Measurements from ENCODE around the gene POLR3B.
"Not testable (repeated sequence)": the region's sequence is repeated elsewhere in the genome, so short reads cannot be mapped to it uniquely, and the experiment has no call there.

The POLR3B gene

DNA sequence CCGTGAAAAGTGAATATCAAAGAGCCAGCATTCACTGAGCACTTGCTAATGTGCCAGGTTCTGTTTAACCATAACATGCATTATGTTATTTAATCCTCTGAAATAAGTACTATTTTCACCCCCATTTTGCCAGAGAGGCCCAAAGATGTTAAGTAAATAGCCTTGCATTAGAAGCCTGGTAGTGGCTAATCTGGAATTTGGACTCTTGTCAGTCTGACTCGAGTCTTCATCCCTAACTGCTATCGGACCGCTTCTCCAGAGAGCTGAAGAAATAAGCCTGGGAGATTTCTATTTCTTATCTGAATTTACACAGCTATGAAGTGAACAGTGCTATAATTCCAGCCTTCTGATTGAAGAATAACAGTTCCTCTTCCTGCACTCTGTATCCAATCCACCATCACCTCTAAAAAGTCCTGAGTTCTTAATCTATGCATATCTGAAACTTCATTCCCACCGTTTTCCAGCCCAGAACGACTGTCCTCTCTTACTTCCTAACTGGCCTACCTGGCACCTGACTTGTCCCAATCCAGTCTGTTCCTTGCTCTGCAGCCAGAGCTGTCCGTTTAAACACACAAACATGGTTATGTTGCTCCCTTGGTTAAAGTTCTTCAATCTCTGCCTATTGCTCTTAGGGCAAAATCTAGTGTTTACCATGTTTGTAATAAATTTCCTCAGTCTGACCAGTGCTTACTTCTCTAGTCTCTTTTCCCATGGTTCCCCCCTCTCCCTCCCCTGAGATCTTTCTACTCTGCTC lies 2.3 kb downstream of the POLR3B start:
- Histone ChIP-seq H3K36me3 (ENCODE audit: insufficient read depth, low read length) (no peaks in the 10 kb centered on the region), H3K9ac (ENCODE audit: low read depth, low read length) (no peak overlapping the region), H3K9me3 (ENCODE audit: control insufficient read depth, insufficient read depth, low read length) (no peaks in the 10 kb centered on the region), H3K4me1 (ENCODE audit: insufficient read depth, low read length) (no peaks in the 10 kb centered on the region)

DNA sequence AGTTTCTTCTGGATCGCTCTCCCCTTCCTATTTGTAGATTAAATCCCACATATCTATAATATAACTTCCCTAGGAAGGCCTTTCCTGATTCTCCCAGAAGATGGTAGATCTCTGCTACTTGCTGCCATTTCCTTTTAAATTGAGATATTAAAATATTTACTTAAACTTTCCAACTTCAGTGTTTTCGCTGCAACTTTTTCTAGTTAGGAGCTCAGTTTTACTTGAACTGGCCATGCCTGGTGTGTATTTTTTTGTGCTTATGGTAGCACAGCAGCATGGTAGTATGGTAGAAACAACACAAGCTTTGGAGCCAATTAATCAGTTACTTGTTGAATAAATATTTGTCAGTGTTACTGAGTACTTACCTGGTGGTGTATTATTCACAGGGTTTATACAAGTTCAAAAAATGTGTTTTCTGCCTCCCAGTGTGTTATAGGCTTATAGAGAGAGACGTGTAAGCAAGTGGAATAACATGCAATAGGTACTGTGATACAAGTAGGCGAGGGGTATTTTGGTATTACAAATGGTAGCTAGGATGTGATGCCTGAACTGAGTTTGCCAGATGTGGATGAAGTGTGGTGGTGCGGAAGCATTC lies 2.9 kb downstream of the POLR3B start:
- Histone ChIP-seq H3K9me3 (ENCODE audit: control insufficient read depth, insufficient read depth, low read length) (no peaks in the 10 kb centered on the region), H3K4me1 (ENCODE audit: insufficient read depth, low read length) (no peaks in the 10 kb centered on the region), H3K9ac (ENCODE audit: low read depth, low read length) (no peak overlapping the region; the same call in 1 of the 2 replicates), H3K36me3 (ENCODE audit: insufficient read depth, low read length) (no peaks in the 10 kb centered on the region)

- Histone ChIP-seq H3K9ac (ENCODE audit: low read depth, low read length) (no peak overlapping the region), H3K36me3 (ENCODE audit: insufficient read depth, low read length) (no peaks in the 10 kb centered on the region), H3K9me3 (ENCODE audit: control insufficient read depth, insufficient read depth, low read length) (no peaks in the 10 kb centered on the region), H3K4me1 (ENCODE audit: insufficient read depth, low read length) (no peaks in the 10 kb centered on the region)
These were observed 5.4 kb downstream of the POLR3B start for GRCh38 chr12:106362971-106363370.

DNA sequence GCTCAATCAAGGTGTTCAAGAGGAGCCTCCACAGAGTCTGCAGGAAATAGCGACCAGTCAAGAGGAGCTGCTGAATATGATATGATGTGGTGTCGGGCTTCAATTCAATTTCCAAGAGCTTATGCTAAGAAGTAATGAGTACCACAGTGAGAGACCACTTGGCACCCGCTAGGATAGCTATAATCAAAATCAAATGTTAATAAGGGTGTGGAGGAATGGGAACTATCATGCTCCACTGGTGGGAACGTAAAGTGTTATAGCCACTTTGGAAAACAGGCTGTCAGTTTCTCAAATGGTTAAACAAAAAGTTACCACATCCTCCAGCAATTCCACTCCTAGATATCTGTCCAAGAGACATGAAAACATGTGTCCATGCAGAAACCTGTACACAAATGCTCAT lies 6.7 kb downstream of the POLR3B start:
- no peaks in the 10 kb centered on the region for H3K4me1 ChIP-seq (ENCODE audit: insufficient read depth, low read length)
- no peaks in the 10 kb centered on the region for H3K9me3 ChIP-seq (ENCODE audit: control insufficient read depth, insufficient read depth, low read length)
- H3K9ac ChIP-seq (ENCODE audit: low read depth, low read length), result no peak overlapping the region
- H3K36me3 ChIP-seq (ENCODE audit: insufficient read depth, low read length), result no peaks in the 10 kb centered on the region

DNA sequence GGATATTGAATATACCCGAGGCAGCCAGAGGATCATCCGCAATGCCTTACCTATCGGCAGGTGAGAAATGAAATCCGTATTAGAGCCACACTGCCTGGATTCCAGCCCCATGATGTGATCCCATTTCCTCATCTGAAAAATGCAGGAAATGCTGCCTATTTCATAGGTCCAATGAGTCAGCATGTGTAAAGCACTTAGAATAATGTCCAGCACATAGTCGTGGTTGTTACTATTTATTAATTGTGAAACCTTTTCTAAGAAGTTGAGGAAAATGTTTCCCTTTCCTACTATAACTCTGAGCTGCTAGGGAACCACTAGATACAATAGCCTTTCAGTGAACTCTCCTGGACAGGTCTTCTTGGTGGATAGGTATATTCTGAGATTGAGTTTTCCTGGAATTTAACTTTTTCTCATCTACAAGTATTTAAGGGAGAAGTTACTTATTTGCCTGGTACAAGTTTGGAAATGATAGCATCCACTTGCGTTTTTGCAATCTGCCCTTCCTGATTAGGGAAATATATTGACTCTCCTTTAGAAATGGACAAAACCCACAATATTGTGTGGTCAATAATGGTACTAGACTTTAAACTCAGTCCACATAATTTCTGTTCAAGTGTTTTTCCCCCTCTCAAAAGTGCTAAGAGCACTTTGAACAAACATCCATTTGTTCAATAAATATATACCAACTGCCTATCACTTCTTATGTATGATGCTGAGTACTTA lies 12.2 kb downstream of the POLR3B start:
- H3K9me3 ChIP-seq (ENCODE audit: control insufficient read depth, insufficient read depth, low read length), result no peaks in the 10 kb centered on the region
- no peaks in the 10 kb centered on the region for H3K36me3 ChIP-seq (ENCODE audit: insufficient read depth, low read length)
- H3K4me1 ChIP-seq (ENCODE audit: insufficient read depth, low read length), result no peaks in the 10 kb centered on the region
- H3K9ac ChIP-seq (ENCODE audit: low read depth, low read length), result no peak overlapping the region

GRCh38 chr12:106378788-106379187 lies 21.2 kb downstream of the POLR3B start:
- Histone ChIP-seq H3K9ac (ENCODE audit: low read depth, low read length) (no peak overlapping the region), H3K4me1 (ENCODE audit: insufficient read depth, low read length) (no peaks in the 10 kb centered on the region), H3K36me3 (ENCODE audit: insufficient read depth, low read length) (peaks cover 3% of the 10 kb centered on the region; the same call in 1 of the 2 replicates), H3K9me3 (ENCODE audit: control insufficient read depth, insufficient read depth, low read length) (no peaks in the 10 kb centered on the region; the same call in 1 of the 2 replicates)

DNA sequence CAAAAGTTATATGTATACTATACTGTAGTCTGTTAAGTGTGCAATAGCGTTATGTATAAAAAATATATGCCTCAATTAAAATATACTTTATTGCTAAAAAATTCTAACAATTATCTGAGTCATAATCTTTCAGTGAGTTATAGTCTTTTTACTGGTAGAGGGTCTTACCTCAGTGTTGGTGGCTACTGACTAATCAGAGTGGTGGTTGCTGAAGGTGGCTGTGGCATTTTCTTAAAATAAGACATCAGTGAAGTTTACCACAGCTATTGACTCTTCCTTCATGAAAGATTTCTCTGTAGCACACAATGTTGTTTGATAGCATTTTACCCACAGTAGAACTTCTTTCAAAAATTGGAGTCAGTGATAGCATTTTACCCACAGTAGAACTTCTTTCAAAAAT lies 23.4 kb downstream of the POLR3B start:
- no peaks in the 10 kb centered on the region; the same call in 1 of the 2 replicates for H3K9me3 ChIP-seq (ENCODE audit: control insufficient read depth, insufficient read depth, low read length)
- H3K9ac ChIP-seq (ENCODE audit: low read depth, low read length), result no peak overlapping the region
- H3K36me3 ChIP-seq (ENCODE audit: insufficient read depth, low read length), result peaks cover 3% of the 10 kb centered on the region; the same call in 1 of the 2 replicates
- no peaks in the 10 kb centered on the region for H3K4me1 ChIP-seq (ENCODE audit: insufficient read depth, low read length)

DNA sequence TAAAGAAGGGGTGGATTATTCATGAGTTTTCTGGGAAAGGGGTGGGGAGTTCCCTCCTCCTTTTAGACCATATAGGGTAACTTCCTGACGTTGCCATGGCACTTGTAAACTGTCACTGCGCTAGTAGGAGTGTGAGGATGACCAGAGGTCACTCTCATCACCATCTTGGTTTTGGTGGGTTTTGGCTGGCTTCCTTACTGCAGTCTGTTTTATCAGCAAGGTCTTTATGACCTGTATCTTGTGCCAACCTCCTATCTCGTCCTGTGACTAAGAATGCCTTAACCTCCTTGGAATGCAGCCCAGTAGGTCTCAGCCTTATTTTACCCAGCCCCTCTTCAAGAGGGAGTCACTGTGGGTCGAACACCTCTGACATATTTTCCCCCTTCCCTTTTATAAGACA lies 24.3 kb downstream of the POLR3B start:
- not testable (repeated sequence) for H3K9ac ChIP-seq (ENCODE audit: low read depth, low read length); H3K36me3 ChIP-seq (ENCODE audit: insufficient read depth, low read length); H3K9me3 ChIP-seq (ENCODE audit: control insufficient read depth, insufficient read depth, low read length); H3K4me1 ChIP-seq (ENCODE audit: insufficient read depth, low read length)

DNA sequence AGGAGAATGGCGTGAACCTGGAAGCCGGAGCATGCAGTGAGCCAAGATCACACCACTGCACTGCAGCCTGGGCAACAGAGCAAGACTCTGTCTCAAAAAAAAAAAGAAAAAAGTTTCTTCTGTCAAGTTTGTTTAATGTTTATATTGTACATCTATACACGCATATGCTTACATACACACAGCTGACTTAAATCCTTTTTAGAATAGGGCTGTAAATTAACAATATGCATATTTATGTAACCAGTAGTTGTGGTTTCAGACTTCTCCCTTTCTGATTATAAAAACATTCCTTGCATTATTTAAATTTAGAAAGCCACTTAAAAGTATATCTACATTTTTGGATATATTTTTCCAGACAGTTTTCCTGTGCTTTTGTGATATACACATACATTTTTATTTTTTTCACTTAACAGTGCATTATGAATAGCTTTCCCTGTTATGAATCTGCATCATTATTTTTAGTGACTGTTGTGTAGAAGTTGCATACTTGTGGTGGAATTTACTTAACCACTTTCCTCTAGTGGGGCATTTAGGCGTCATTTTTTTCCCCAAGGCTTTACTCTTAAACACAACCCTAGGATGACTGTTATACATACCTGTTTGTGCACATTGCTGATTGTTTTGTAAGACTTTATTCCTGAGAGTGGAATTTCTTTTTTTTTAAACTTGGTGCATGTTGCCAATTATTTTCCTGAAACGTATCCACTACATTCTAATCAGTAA lies 29.4 kb downstream of the POLR3B start:
- Histone ChIP-seq H3K9me3 (ENCODE audit: control insufficient read depth, insufficient read depth, low read length) (no peaks in the 10 kb centered on the region; the same call in 1 of the 2 replicates), H3K4me1 (ENCODE audit: insufficient read depth, low read length) (no peaks in the 10 kb centered on the region), H3K36me3 (ENCODE audit: insufficient read depth, low read length) (no peaks in the 10 kb centered on the region), H3K9ac (ENCODE audit: low read depth, low read length) (no peak overlapping the region)

DNA sequence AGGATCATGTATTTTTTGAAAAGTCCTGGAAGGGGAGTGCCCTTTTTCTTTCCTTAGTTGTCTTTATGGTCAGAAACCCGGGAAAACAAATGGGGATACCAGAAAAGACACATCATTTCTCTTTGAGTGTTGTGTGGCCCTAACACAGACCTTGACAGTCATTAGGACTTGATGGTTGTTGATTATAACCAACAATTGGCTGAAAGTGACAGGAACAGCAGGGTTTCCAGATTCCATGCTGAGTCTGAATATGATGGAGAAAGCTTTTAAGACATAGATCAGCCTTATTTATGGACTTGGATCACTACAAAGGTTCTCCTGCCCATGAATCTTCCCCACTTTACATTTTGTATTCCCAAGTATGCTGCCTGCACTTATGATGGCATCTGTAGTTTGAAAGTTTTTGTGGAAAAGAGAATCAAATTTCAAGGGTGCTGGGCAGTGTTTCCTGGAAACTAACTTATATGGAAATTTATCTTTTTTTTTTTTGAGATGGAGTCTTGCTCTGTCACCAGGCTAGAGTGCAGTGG lies 30.4 kb downstream of the POLR3B start:
- Histone ChIP-seq H3K9ac (ENCODE audit: low read depth, low read length) (no peak overlapping the region), H3K36me3 (ENCODE audit: insufficient read depth, low read length) (no peaks in the 10 kb centered on the region), H3K4me1 (ENCODE audit: insufficient read depth, low read length) (no peaks in the 10 kb centered on the region), H3K9me3 (ENCODE audit: control insufficient read depth, insufficient read depth, low read length) (no peaks in the 10 kb centered on the region)

GRCh38 chr12:106389151-106389550 lies 31.6 kb downstream of the POLR3B start:
- Histone ChIP-seq H3K36me3 (ENCODE audit: insufficient read depth, low read length) (peaks cover 8% of the 10 kb centered on the region; the same call in 1 of the 2 replicates), H3K9ac (ENCODE audit: low read depth, low read length) (no peak overlapping the region)

GRCh38 chr12:106392759-106393158 lies 35.2 kb downstream of the POLR3B start:
- Histone ChIP-seq H3K9ac (ENCODE audit: low read depth, low read length) (no peak overlapping the region), H3K4me1 (ENCODE audit: insufficient read depth, low read length) (no peaks in the 10 kb centered on the region), H3K9me3 (ENCODE audit: control insufficient read depth, insufficient read depth, low read length) (peaks cover 6% of the 10 kb centered on the region; the same call in 1 of the 2 replicates), H3K36me3 (ENCODE audit: insufficient read depth, low read length) (peaks cover 9% of the 10 kb centered on the region)

More at GRCh38 chr12:106389151-106389550, 31.6 kb downstream of the POLR3B start:
- Histone ChIP-seq H3K9me3 (ENCODE audit: control insufficient read depth, insufficient read depth, low read length) (no peaks in the 10 kb centered on the region), H3K4me1 (ENCODE audit: insufficient read depth, low read length) (no peaks in the 10 kb centered on the region)

- Histone ChIP-seq H3K36me3 (ENCODE audit: insufficient read depth, low read length) (no peaks in the 10 kb centered on the region), H3K4me1 (ENCODE audit: insufficient read depth, low read length) (no peaks in the 10 kb centered on the region), H3K9me3 (ENCODE audit: control insufficient read depth, insufficient read depth, low read length) (no peaks in the 10 kb centered on the region), H3K9ac (ENCODE audit: low read depth, low read length) (no peak overlapping the region)
These were observed 52.3 kb downstream of the POLR3B start for GRCh38 chr12:106409878-106410277.

- Histone ChIP-seq H3K9me3 (ENCODE audit: control insufficient read depth, insufficient read depth, low read length) (no peaks in the 10 kb centered on the region), H3K9ac (ENCODE audit: low read depth, low read length) (no peak overlapping the region), H3K4me1 (ENCODE audit: insufficient read depth, low read length) (no peaks in the 10 kb centered on the region), H3K36me3 (ENCODE audit: insufficient read depth, low read length) (no peaks in the 10 kb centered on the region)
These were observed 55.0 kb downstream of the POLR3B start for GRCh38 chr12:106412563-106412962.
